ENCODE results near the gene FOXL3.
A peak's percentile ranks its signal among the peaks of the same experiment; 100 is the strongest.
"Not testable (repeated sequence)": the region's sequence is repeated elsewhere in the genome, so short reads cannot be mapped to it uniquely, and the experiment has no call there.

FOXL3 gene

GRCh38 chr7:254337-255037 lies 35.5 kb upstream of the FOXL3 start:
- no peak for DNase-seq (ENCODE audit: low read depth in 2 of 2, low spot score in 1 of 2)

GRCh38 chr7:255038-255435 lies 34.9 kb upstream of the FOXL3 start:
- DNase-seq (ENCODE audit: low read depth in 2 of 2, low spot score in 1 of 2), result no peak

GRCh38 chr7:255721-256361 lies 34.1 kb upstream of the FOXL3 start:
- DNase-seq (ENCODE audit: low read depth in 2 of 2, low spot score in 1 of 2), result no peak

GRCh38 chr7:256461-256940 lies 33.5 kb upstream of the FOXL3 start:
- no peak for DNase-seq (ENCODE audit: low read depth in 2 of 2, low spot score in 1 of 2)

- DNase-seq (ENCODE audit: low read depth in 2 of 2, low spot score in 1 of 2), result no peak
These were observed 32.9 kb upstream of the FOXL3 start for GRCh38 chr7:256981-257646.

- DNase-seq (ENCODE audit: low read depth in 2 of 2, low spot score in 1 of 2), result no peak
These were observed 32.4 kb upstream of the FOXL3 start for GRCh38 chr7:257647-257992.

GRCh38 chr7:258476-259190 lies 31.3 kb upstream of the FOXL3 start:
- no peak for DNase-seq (ENCODE audit: low read depth in 2 of 2, low spot score in 1 of 2)

GRCh38 chr7:259191-259505 lies 30.8 kb upstream of the FOXL3 start:
- DNase-seq (ENCODE audit: low read depth in 2 of 2, low spot score in 1 of 2), result no peak

- DNase-seq (ENCODE audit: low read depth in 2 of 2, low spot score in 1 of 2), result no peak
These were observed 30.1 kb upstream of the FOXL3 start for GRCh38 chr7:259751-260405.

GRCh38 chr7:260441-261281 lies 29.3 kb upstream of the FOXL3 start:
- no peak for DNase-seq (ENCODE audit: low read depth in 2 of 2, low spot score in 1 of 2)

- DNase-seq (ENCODE audit: low read depth in 2 of 2, low spot score in 1 of 2), result no peak
These were observed 28.4 kb upstream of the FOXL3 start for GRCh38 chr7:261341-262250.

- no peak for DNase-seq (ENCODE audit: low read depth in 2 of 2, low spot score in 1 of 2)
These were observed 27.8 kb upstream of the FOXL3 start for GRCh38 chr7:262251-262572.

GRCh38 chr7:262631-263311 lies 27.2 kb upstream of the FOXL3 start:
- peak; percentile 13 to 20 for DNase-seq (ENCODE audit: low read depth in 2 of 2, low spot score in 1 of 2)

GRCh38 chr7:263483-264351 lies 26.3 kb upstream of the FOXL3 start:
- DNase-seq (ENCODE audit: low read depth in 2 of 2, low spot score in 1 of 2), result not testable (repeated sequence)

- DNase-seq (ENCODE audit: low read depth in 2 of 2, low spot score in 1 of 2), result no peak
These were observed 25.3 kb upstream of the FOXL3 start for GRCh38 chr7:264541-265191.

GRCh38 chr7:265192-265997 lies 24.6 kb upstream of the FOXL3 start:
- no peak for DNase-seq (ENCODE audit: low read depth in 2 of 2, low spot score in 1 of 2)

Measured in stimulated activated CD8-positive, alpha-beta memory T cell treated with anti-CD3 and anti-CD28 coated beads, Interleukin-4, amount 100 ng/mL, for 4 hours (primary cell).